Activated gamma-delta T cell treated with anti-CD3 and anti-CD28 coated beads, Interleukin-2, amount 50 U/mL, for 16 hours (primary cell): ENCODE data around the gene LRP1B.
"Not testable (repeated sequence)": the region's sequence is repeated elsewhere in the genome, so short reads cannot be mapped to it uniquely, and the experiment has no call there.

Source experiments
- DNase-seq: peaks from one replicate; pipeline ENCODE4 v3.0.0-alpha.2; 2020; ENCODE audit warnings: low read depth

LRP1B gene

GRCh38 chr2:141027221-141027620 lies 1103.6 kb downstream of the LRP1B start:
- no peak for DNase-seq

GRCh38 chr2:141021611-141022010 lies 1109.2 kb downstream of the LRP1B start:
- DNase-seq: no peak

GRCh38 chr2:141021109-141021508 lies 1109.7 kb downstream of the LRP1B start:
- DNase-seq: no peak

GRCh38 chr2:141020346-141020745 lies 1110.5 kb downstream of the LRP1B start:
- DNase-seq: no peak

GRCh38 chr2:141015341-141016047 lies 1115.3 kb downstream of the LRP1B start:
- no peak for DNase-seq

- DNase-seq: no peak
These were observed 1126.7 kb downstream of the LRP1B start for GRCh38 chr2:141003967-141004657.

GRCh38 chr2:141001750-141002149 lies 1129.1 kb downstream of the LRP1B start:
- no peak for DNase-seq

GRCh38 chr2:140998577-140998976 lies 1132.2 kb downstream of the LRP1B start:
- DNase-seq: no peak

GRCh38 chr2:140998017-140998416 lies 1132.8 kb downstream of the LRP1B start:
- DNase-seq: no peak

- no peak for DNase-seq
These were observed 1136.0 kb downstream of the LRP1B start for GRCh38 chr2:140994856-140995255.

GRCh38 chr2:140990416-140990815 lies 1140.4 kb downstream of the LRP1B start:
- no peak for DNase-seq

- no peak for DNase-seq
These were observed 1142.2 kb downstream of the LRP1B start for GRCh38 chr2:140988597-140988996.

GRCh38 chr2:140986456-140986855 lies 1144.4 kb downstream of the LRP1B start:
- DNase-seq: no peak

- no peak for DNase-seq
These were observed 1155.6 kb downstream of the LRP1B start for GRCh38 chr2:140975237-140975636.

GRCh38 chr2:140972724-140973123 lies 1158.1 kb downstream of the LRP1B start:
- DNase-seq: no peak

GRCh38 chr2:140964324-140964723 lies 1166.5 kb downstream of the LRP1B start:
- not testable (repeated sequence) for DNase-seq

GRCh38 chr2:140949932-140950331 lies 1180.9 kb downstream of the LRP1B start:
- DNase-seq: no peak

GRCh38 chr2:140947236-140947635 lies 1183.6 kb downstream of the LRP1B start:
- no peak for DNase-seq

- no peak for DNase-seq
These were observed 1186.9 kb downstream of the LRP1B start for GRCh38 chr2:140943867-140944266.

- no peak for DNase-seq
These were observed 1188.5 kb downstream of the LRP1B start for GRCh38 chr2:140942284-140942683.

- DNase-seq: no peak
These were observed 1201.0 kb downstream of the LRP1B start for GRCh38 chr2:140929849-140930248.

- DNase-seq: no peak
These were observed 1212.4 kb downstream of the LRP1B start for GRCh38 chr2:140918426-140918825.

- no peak for DNase-seq
These were observed 1214.4 kb downstream of the LRP1B start for GRCh38 chr2:140916410-140916809.

- DNase-seq: no peak
These were observed 1220.1 kb downstream of the LRP1B start for GRCh38 chr2:140910683-140911082.
